Astrocyte (in vitro differentiated cells and primary cell): ENCODE results near the gene OPCML. TPM values are rescaled to one million over a fixed set of nuclear protein-coding genes. Genes with fewer than 3 reads are reported as not detected.

Source experiments
- DNase-seq: peaks from one replicate; pipeline ENCODE4 v3.0.0-alpha.2; 2010; ENCODE audit warnings: low read depth
- FAIRE-seq: peaks from 2 replicates; lab custom pipeline; 2011; peaks lifted over from hg19 to GRCh38; lab: Jason Lieb, UNC
- H2AFZ ChIP-seq: 2 replicates; pipeline ENCODE4 v1.6.0; 2012; ENCODE audit warnings: low read depth, low read length, inconsistent platforms
- H3K27ac ChIP-seq: 2 replicates; pipeline ENCODE4 v1.5.1; 2011; ENCODE audit warnings: low read depth, low read length, inconsistent platforms
- H3K27me3 ChIP-seq: 2 replicates; pipeline ENCODE4 v1.6.0; 2011; ENCODE audit warnings: low read length, inconsistent platforms; ENCODE audit not compliant: insufficient read depth
- H3K36me3 ChIP-seq: 2 replicates; pipeline ENCODE4 v1.5.1; 2011; ENCODE audit warnings: low read length, inconsistent platforms; ENCODE audit not compliant: insufficient read depth
- H3K4me1 ChIP-seq: 2 replicates; pipeline ENCODE4 v1.5.1; 2011; ENCODE audit warnings: low read length, inconsistent platforms; ENCODE audit not compliant: insufficient read depth
- H3K4me2 ChIP-seq: 2 replicates; pipeline ENCODE4 v1.6.0; 2012; ENCODE audit warnings: low read length, inconsistent platforms
- H3K4me3 ChIP-seq: 2 replicates; pipeline ENCODE4 v1.5.1; 2011; ENCODE audit warnings: low read depth, mild to moderate bottlenecking, low read length, inconsistent platforms; ENCODE audit not compliant: insufficient read depth
- H3K79me2 ChIP-seq: 2 replicates; pipeline ENCODE4 v1.6.0; 2012; ENCODE audit warnings: mild to moderate bottlenecking, low read length, inconsistent platforms; ENCODE audit not compliant: insufficient read depth
- H3K9ac ChIP-seq: 2 replicates; pipeline ENCODE4 v1.6.0; 2012; ENCODE audit warnings: mild to moderate bottlenecking, low read length, inconsistent platforms
- H3K9me3 ChIP-seq: 2 replicates; pipeline ENCODE4 v1.5.1; 2012; ENCODE audit warnings: low read depth, mild to moderate bottlenecking, low read length, inconsistent platforms; ENCODE audit not compliant: insufficient read depth
- H4K20me1 ChIP-seq: 2 replicates; pipeline ENCODE4 v1.6.0; 2012; ENCODE audit warnings: low read length, inconsistent platforms; ENCODE audit not compliant: insufficient read depth
- H3K27ac Mint-ChIP-seq: one replicate; pipeline ENCODE4 v1.8.0; 2021; ENCODE audit warnings: mild to moderate bottlenecking, mixed read lengths; ENCODE audit not compliant: unreplicated experiment
- H3K27me3 Mint-ChIP-seq: one replicate; pipeline ENCODE4 v1.8.0; 2021; ENCODE audit warnings: low read depth, mixed read lengths; ENCODE audit not compliant: unreplicated experiment
- H3K36me3 Mint-ChIP-seq: one replicate; pipeline ENCODE4 v1.8.0; 2021; ENCODE audit warnings: low read depth, mixed read lengths; ENCODE audit not compliant: unreplicated experiment
- H3K4me1 Mint-ChIP-seq: one replicate; pipeline ENCODE4 v1.8.0; 2021; ENCODE audit warnings: low read depth, mixed read lengths; ENCODE audit not compliant: unreplicated experiment
- H3K4me3 Mint-ChIP-seq: one replicate; pipeline ENCODE4 v1.8.0; 2021; ENCODE audit warnings: mild to moderate bottlenecking, moderate library complexity, mixed read lengths; ENCODE audit not compliant: unreplicated experiment
- H3K9me3 Mint-ChIP-seq: one replicate; pipeline ENCODE4 v1.8.0; 2021; ENCODE audit warnings: mild to moderate bottlenecking, mixed read lengths; ENCODE audit not compliant: unreplicated experiment
- EZH2 ChIP-seq: IDR thresholded peaks from 2 replicates; pipeline ENCODE4 v1.6.1; 2012; ENCODE audit warnings: mild to moderate bottlenecking, low read length, inconsistent platforms; ENCODE audit not compliant: insufficient read depth
- total RNA-seq: library from RNA; stranded (reverse); gene quantifications from 2 replicates; pipeline ENCODE4 v1.2.1, GENCODE V29; 2021
- TF ChIP-seq, protein P1 (sequence below): IDR thresholded peaks from 2 replicates; pipeline ENCODE4 v1.5.1; 2011; ENCODE audit warnings: low read depth, mild to moderate bottlenecking, inconsistent platforms, low read length, moderate library complexity; ENCODE audit not compliant: insufficient read depth

The OPCML gene
- total RNA-seq, 1 donor from 2014 or later, result 7.9 TPM

- H3K9ac ChIP-seq, result no peak overlapping the region
- no peak overlapping the region for H3K4me3 Mint-ChIP-seq
- no peaks in the 10 kb centered on the region for H3K9me3 Mint-ChIP-seq
- H3K36me3 ChIP-seq, result no peaks in the 10 kb centered on the region
- H2AFZ ChIP-seq, result no peak overlapping the region
- peaks cover 1% of the 10 kb centered on the region for H3K4me1 Mint-ChIP-seq
- no peak overlapping the region for H3K27ac ChIP-seq
- no peaks in the 10 kb centered on the region for H3K79me2 ChIP-seq
- peaks cover 36% of the 10 kb centered on the region for H3K27me3 Mint-ChIP-seq
- TF ChIP-seq, protein P1, sequence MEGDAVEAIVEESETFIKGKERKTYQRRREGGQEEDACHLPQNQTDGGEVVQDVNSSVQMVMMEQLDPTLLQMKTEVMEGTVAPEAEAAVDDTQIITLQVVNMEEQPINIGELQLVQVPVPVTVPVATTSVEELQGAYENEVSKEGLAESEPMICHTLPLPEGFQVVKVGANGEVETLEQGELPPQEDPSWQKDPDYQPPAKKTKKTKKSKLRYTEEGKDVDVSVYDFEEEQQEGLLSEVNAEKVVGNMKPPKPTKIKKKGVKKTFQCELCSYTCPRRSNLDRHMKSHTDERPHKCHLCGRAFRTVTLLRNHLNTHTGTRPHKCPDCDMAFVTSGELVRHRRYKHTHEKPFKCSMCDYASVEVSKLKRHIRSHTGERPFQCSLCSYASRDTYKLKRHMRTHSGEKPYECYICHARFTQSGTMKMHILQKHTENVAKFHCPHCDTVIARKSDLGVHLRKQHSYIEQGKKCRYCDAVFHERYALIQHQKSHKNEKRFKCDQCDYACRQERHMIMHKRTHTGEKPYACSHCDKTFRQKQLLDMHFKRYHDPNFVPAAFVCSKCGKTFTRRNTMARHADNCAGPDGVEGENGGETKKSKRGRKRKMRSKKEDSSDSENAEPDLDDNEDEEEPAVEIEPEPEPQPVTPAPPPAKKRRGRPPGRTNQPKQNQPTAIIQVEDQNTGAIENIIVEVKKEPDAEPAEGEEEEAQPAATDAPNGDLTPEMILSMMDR, result no peak
- TF ChIP-seq EZH2, result no peak
- H4K20me1 ChIP-seq, result no peaks in the 10 kb centered on the region
- H3K4me2 ChIP-seq, result no peak overlapping the region
- H3K4me3 ChIP-seq, result no peak overlapping the region
- no peak for FAIRE-seq
- H3K27me3 ChIP-seq, result no peaks in the 10 kb centered on the region
- H3K27ac Mint-ChIP-seq, result no peak overlapping the region
- no peak for DNase-seq
- H3K4me1 ChIP-seq, result no peaks in the 10 kb centered on the region
- no peaks in the 10 kb centered on the region for H3K36me3 Mint-ChIP-seq
- no peaks in the 10 kb centered on the region for H3K9me3 ChIP-seq
These were observed 382.6 kb downstream of the OPCML start for GRCh38 chr11:133149698-133150097.

DNA sequence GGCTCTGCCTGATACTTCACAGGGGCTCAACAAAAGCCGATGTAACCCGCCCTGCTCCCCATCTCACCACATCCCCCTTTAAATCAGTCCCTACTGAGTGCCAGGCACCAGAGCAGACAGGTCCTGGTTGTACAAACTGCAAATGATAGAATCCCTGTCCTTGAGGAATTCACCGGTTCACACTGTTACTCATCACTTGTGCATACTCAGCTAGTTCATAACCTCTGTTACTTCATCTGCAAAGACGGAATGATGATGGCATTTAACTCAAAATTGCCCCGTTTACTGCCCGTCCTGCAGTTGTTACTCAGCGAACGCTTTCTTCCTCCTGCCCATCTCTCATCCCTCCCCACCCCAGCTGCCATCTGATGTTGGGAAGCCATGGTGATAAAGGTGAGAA, 384.7 kb downstream of the OPCML start:
- no peaks in the 10 kb centered on the region for H3K36me3 Mint-ChIP-seq
- H3K9me3 ChIP-seq, result no peaks in the 10 kb centered on the region

DNA sequence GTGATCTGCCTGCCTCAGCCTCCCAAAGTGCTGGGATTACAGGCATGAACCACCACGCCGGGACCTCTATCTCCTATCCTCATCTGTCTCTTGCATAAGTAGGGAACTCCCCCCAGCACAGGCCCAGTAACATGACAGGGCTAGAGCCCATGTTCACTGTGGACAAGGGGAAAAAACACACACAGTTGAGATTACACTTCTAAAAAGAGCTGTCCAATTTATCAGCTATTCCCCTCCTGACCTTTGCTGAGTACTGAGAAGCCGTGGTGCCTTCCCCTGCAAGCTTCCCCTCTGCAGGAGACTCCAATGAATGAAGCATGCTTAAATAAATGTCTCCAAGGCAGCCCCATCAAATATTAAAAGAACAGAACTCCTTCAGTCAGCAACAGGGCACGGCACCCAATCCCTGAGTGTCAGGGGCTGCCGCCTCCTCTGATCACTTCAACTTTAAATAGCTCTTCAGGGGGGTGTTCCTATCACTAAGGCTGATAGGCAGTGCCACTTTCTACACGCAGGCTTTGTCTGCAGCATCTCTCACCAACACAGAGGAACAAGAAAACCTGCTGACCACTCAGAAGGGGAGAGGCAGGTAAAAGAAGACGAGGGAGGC, 385.5 kb downstream of the OPCML start:
- no peak for TF ChIP-seq EZH2
- TF ChIP-seq, protein P1, result no peak
- H3K9me3 Mint-ChIP-seq, result no peaks in the 10 kb centered on the region
- H3K36me3 ChIP-seq, result no peaks in the 10 kb centered on the region

More for the DNA sequence above, 384.7 kb downstream of the OPCML start:
- no peak overlapping the region for H3K9ac ChIP-seq
- no peak for FAIRE-seq
- peaks cover 49% of the 10 kb centered on the region for H3K27me3 Mint-ChIP-seq
- no peak overlapping the region for H3K4me2 ChIP-seq
- H3K9me3 Mint-ChIP-seq, result no peaks in the 10 kb centered on the region
- H4K20me1 ChIP-seq, result no peaks in the 10 kb centered on the region
- TF ChIP-seq, protein P1, result no peak
- no peak for TF ChIP-seq EZH2
- no peaks in the 10 kb centered on the region for H3K36me3 ChIP-seq
- no peaks in the 10 kb centered on the region for H3K27me3 ChIP-seq
- no peak overlapping the region for H2AFZ ChIP-seq
- no peak overlapping the region for H3K27ac ChIP-seq
- H3K79me2 ChIP-seq, result no peaks in the 10 kb centered on the region
- DNase-seq, result no peak
- peaks cover 1% of the 10 kb centered on the region for H3K4me1 Mint-ChIP-seq
- no peak overlapping the region for H3K4me3 ChIP-seq
- H3K4me3 Mint-ChIP-seq, result no peak overlapping the region
- H3K27ac Mint-ChIP-seq, result no peak overlapping the region
- no peaks in the 10 kb centered on the region for H3K4me1 ChIP-seq

More for the DNA sequence above, 385.5 kb downstream of the OPCML start:
- Histone ChIP-seq H4K20me1 (no peaks in the 10 kb centered on the region), H3K9ac (no peak overlapping the region), H3K4me2 (no peak overlapping the region), H3K4me1 (no peaks in the 10 kb centered on the region), H3K79me2 (no peaks in the 10 kb centered on the region), H2AFZ (no peak overlapping the region), H3K27ac (no peak overlapping the region), H3K27me3 (no peaks in the 10 kb centered on the region), H3K4me3 (no peak overlapping the region), H3K9me3 (no peaks in the 10 kb centered on the region)
- Mint-ChIP-seq H3K27ac (no peak overlapping the region), H3K4me3 (no peak overlapping the region), H3K36me3 (no peaks in the 10 kb centered on the region), H3K4me1 (peaks cover 1% of the 10 kb centered on the region), H3K27me3 (peaks cover 41% of the 10 kb centered on the region)
- DNase-seq (no peak), FAIRE-seq (no peak)
